Fibroblast of lung (primary cell): Measurements from ENCODE around the gene JAG1.
A peak's percentile ranks its signal among the peaks of the same experiment; 100 is the strongest.

Experiments
- EZH2 ChIP-seq: IDR thresholded peaks from 2 replicates; pipeline ENCODE4 v1.5.1; 2012; ENCODE audit warnings: low read length, control low read depth, mild to moderate bottlenecking; ENCODE audit errors: missing control alignments
- TF ChIP-seq, protein P1 (sequence below), 2 donors: IDR thresholded peaks in 1 of 2; conservative IDR thresholded peaks in 1 of 2; 1 replicate in 1 of 2; 2 replicates in 1 of 2; pipeline ENCODE4 v1.5.1; 2011 to 2012; ENCODE audit warnings: low read length in 2 of 2, control low read depth in 1 of 2, inconsistent platforms in 1 of 2, low read depth in 1 of 2, mild to moderate bottlenecking in 1 of 2

- TF ChIP-seq, protein P1, sequence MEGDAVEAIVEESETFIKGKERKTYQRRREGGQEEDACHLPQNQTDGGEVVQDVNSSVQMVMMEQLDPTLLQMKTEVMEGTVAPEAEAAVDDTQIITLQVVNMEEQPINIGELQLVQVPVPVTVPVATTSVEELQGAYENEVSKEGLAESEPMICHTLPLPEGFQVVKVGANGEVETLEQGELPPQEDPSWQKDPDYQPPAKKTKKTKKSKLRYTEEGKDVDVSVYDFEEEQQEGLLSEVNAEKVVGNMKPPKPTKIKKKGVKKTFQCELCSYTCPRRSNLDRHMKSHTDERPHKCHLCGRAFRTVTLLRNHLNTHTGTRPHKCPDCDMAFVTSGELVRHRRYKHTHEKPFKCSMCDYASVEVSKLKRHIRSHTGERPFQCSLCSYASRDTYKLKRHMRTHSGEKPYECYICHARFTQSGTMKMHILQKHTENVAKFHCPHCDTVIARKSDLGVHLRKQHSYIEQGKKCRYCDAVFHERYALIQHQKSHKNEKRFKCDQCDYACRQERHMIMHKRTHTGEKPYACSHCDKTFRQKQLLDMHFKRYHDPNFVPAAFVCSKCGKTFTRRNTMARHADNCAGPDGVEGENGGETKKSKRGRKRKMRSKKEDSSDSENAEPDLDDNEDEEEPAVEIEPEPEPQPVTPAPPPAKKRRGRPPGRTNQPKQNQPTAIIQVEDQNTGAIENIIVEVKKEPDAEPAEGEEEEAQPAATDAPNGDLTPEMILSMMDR (conservative IDR thresholded peaks at IDR 0.05 in 1 of 2, IDR thresholded peaks at IDR 0.05 in 1 of 2; ENCODE audit: low read depth in 1 of 2, low read length in 2 of 2) = peak; percentile 45 to 56
- TF ChIP-seq EZH2 = no peak
Measured at GRCh38 chr20:10696650-10697049, 22.9 kb upstream of the JAG1 start.
